Middle frontal gyrus (tissue), 1 donor: ENCODE data around the gene NAV1.
"Not testable (repeated sequence)": the region's sequence is repeated elsewhere in the genome, so short reads cannot be mapped to it uniquely, and the experiment has no call there.

Experiments used
- DNase-seq: peaks from one replicate; pipeline ENCODE4 v3.0.0-alpha.2; 2015; ENCODE audit warnings: low spot score; ENCODE audit errors: extremely low spot score

NAV1 gene

GRCh38 chr1:201538612-201539551 lies at the start of gene NAV1:
Gene NAV1, plus strand, starts transcription at chr1:201539127. Its CDS starts 83,758 bp downstream, at chr1:201622885.
- no peak for DNase-seq

GRCh38 chr1:201489643-201490261 lies 49.2 kb upstream of the NAV1 start:
- no peak for DNase-seq

- DNase-seq = no peak
Measured at GRCh38 chr1:201490708-201491131, 48.2 kb upstream of the NAV1 start.

- no peak for DNase-seq
Measured at GRCh38 chr1:201491896-201492511, 46.9 kb upstream of the NAV1 start.

- DNase-seq = not testable (repeated sequence)
Measured at GRCh38 chr1:201493026-201493656, 45.8 kb upstream of the NAV1 start.

- no peak for DNase-seq
Measured at GRCh38 chr1:201493757-201494617, 44.9 kb upstream of the NAV1 start.

- peak; percentile 68 for DNase-seq
Measured at GRCh38 chr1:201495551-201496295, 43.2 kb upstream of the NAV1 start.

- no peak for DNase-seq
Measured at GRCh38 chr1:201496296-201496690, 42.6 kb upstream of the NAV1 start.

GRCh38 chr1:201497935-201498509 lies 40.9 kb upstream of the NAV1 start:
- no peak for DNase-seq

- no peak for DNase-seq
Measured at GRCh38 chr1:201498621-201499020, 40.3 kb upstream of the NAV1 start.

- DNase-seq = no peak
Measured at GRCh38 chr1:201499191-201499590, 39.7 kb upstream of the NAV1 start.

- peak; percentile 76 for DNase-seq
Measured at GRCh38 chr1:201499795-201500669, 38.9 kb upstream of the NAV1 start.

GRCh38 chr1:201500670-201501120 lies 38.2 kb upstream of the NAV1 start:
- no peak for DNase-seq

- DNase-seq = no peak
Measured at GRCh38 chr1:201501144-201501543, 37.8 kb upstream of the NAV1 start.

GRCh38 chr1:201501812-201502510 lies 37.0 kb upstream of the NAV1 start:
- no peak for DNase-seq

- no peak for DNase-seq
Measured at GRCh38 chr1:201502511-201502857, 36.4 kb upstream of the NAV1 start.

GRCh38 chr1:201503397-201504176 lies 35.3 kb upstream of the NAV1 start:
- DNase-seq = no peak
